Activated CD4-positive, CD25-positive, alpha-beta regulatory T cell treated with anti-CD3 and anti-CD28 coated beads, Interleukin-2, amount 50 U/mL, for 24 hours (primary cell): ENCODE measurements around the gene CBX3.
"Not testable (repeated sequence)": the region's sequence is repeated elsewhere in the genome, so short reads cannot be mapped to it uniquely, and the experiment has no call there.

Experiments
- ATAC-seq, 2 donors: fragments of 150-1000 bp; cut with Tn5 transposase; one replicate each; pipeline ENCODE4 v1.10.0; 2021; ENCODE audit warnings: mild to moderate bottlenecking in 1 of 2, moderate library complexity in 1 of 2

CBX3 gene

DNA sequence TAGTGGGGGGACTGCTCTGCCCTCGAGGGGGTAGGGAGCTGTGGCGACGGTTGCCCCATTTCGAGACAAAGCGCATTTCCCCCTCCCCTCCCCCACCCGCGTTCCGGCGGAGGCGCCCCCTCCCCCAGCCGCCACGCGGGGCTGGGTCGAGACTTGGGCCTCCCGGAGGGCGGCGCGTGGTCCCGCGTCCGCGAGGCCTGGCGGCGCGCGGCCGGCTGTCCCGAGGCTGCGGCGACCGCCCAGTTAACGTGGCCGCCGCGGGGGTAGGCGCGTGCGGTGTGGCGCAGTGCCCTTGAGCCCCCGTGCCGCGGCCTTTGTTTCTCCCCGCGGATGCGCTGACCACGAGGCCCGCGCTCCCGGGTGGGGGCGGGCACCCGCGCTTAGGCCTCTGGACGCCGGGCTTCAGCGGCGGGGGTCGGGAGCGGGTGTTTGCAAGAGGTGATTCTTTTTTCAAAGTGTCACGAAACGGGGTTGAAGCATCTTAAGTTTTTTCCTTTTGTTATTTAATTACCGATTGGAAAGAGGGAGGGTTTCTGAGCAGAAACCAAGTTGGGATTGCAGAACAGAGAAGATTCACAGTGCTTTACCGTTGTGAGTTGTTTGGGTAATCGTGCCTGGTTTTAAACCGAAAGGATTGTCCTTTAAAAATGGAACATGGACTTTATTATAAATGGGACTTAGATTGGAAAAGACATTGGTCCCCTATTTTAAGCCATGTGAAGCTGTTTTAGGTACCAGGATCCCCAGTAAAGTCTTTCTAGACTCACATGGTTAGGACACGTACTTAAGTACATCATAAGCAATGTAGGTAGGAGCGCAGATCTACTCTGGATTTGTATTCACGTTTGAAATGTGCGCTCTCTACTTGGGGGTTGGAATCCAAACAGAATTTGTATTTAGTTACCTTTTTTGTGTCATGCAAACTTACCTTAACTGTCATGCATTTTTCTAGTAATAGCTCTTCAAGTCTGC lies 760 bp downstream of the CBX3 start:
- no peak for ATAC-seq

- ATAC-seq: no peak
These were observed 1.5 kb downstream of the CBX3 start for GRCh38 chr7:26203016-26203415.

DNA sequence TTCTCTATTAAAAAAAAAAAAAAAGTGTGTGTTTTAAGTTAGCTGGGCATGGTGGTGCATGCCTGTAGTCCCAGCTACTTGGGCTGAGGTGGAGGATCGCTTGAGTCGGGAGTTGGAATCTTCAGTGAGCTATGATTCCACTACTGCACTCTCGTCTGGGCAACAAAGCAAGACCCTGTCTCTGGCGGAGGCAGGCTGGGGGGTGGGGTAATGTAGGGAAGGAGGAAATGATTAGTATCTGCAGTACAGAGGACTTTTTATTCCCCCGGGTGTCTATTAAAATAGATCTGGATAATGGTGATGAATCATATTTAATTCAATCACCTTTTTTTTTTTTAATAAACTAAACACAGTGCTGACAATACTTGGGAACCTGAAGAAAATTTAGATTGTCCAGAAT lies 6.5 kb downstream of the CBX3 start:
- ATAC-seq: no peak

- ATAC-seq: no peak
These were observed 11.6 kb downstream of the CBX3 start for GRCh38 chr7:26212921-26213718.

- no peak for ATAC-seq
These were observed 12.4 kb downstream of the CBX3 start for GRCh38 chr7:26213807-26214515.

GRCh38 chr7:26216049-26216448 lies 14.5 kb downstream of the CBX3 start:
- peak in 1 of 2 donors; percentile 33 for ATAC-seq

DNA sequence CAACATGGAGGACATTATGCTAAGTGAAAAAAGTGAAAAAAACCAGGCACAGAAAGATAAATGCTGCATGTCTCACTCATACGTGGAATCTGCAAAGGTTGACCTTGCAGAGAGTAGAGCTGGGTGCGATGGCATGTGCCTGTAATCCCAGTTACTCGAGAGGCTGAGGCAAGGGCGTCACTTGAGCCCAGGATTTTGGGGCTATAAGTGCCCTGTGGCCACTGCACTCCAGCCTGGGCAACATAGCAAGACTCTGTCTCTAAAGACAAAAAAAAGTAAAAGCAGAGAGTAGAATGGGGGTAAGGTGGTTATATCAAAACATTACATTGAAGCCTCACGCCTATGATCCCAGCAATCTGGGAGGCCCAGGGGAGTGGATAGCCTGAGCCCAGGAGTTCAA lies 22.8 kb downstream of the CBX3 start:
- no peak for ATAC-seq

- ATAC-seq: no peak
These were observed 26.4 kb downstream of the CBX3 start for GRCh38 chr7:26227987-26228386.

- no peak for ATAC-seq
These were observed 32.5 kb downstream of the CBX3 start for GRCh38 chr7:26233902-26234511.

- ATAC-seq: no peak
These were observed 35.7 kb downstream of the CBX3 start for GRCh38 chr7:26237035-26237807.

DNA sequence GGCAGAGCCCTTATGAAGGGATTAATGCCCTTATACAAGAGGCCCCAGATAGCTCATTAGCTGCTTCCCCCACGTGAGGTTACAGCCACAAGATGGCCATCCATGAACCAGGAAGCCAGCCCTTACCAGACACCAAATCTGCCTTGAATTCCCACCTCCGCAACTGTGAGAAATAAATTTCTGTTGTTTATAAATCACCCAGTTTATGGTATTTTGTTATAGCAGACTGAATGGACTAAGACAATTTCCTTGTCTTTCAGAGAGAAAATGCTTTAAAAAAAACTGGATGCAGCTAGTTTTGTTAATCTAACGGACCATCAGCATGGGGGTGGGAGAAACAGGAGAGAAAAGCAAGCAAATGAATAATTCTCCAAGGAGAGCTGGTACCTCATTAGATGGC lies 36.5 kb downstream of the CBX3 start:
- ATAC-seq: no peak

DNA sequence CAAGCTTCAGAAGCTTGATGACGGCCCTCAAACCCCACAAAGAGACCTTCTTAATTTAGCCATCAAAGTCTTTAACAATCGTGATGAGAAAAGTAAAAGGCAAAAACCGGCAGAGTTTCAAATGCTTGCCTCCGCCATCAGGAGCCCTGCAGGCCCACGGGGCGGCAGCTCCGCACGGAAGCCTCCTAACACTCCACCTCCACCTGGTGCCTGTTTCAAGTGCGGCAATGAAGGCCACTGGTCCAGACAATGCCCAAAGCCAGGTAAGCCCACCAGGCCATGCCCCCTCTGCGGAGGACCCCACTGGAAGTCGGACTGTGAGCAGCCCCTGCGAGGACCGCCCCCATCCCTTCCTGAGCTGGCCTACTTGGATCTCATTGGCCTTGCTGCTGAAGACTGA lies 43.6 kb downstream of the CBX3 start:
- ATAC-seq: no peak

GRCh38 chr7:26250239-26250638 lies 48.7 kb downstream of the CBX3 start:
- no peak for ATAC-seq

DNA sequence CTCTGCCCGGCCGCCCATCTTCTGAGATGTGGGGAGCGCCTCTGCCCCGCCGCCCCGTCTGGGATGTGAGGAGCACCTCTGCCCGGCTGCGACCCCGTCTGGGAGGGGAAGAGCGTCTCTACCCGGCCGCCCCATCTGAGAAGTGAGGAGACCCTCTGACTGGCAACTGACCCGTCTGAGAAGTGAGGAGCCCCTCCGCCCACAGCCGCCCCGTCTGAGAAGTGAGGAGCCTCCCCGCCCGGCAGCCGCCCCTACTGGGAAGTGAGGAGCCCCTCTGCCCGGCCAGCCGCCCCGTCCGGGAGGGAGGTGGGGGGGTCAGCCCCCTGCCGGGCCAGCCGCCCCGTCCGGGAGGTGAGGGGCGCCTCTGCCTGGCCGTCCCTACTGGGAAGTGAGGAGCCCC lies 60.3 kb downstream of the CBX3 start:
- ATAC-seq: not testable (repeated sequence)
